GM20431 (cell line): ENCODE data around the gene SLC48A1.

ENCODE experiments used
- in situ Hi-C: fragments of 300-500 bp; cut with MseI, MboI; formaldehyde crosslinking; loops from one replicate; pipeline ENCODE4 v1.15.0; 2020; ENCODE audit warnings: low sequenced_read_pairs; ENCODE audit not compliant: unreplicated experiment

Gene SLC48A1

GRCh38 chr12:47743311-47743860 is 29.7 kb upstream of the SLC48A1 start:
- in situ Hi-C loops, result no loop called here

GRCh38 chr12:47744005-47744651 is 28.9 kb upstream of the SLC48A1 start:
- in situ Hi-C loops, result no loop called here

GRCh38 chr12:47744778-47745436 is 28.1 kb upstream of the SLC48A1 start:
- in situ Hi-C loops, result no loop called here

GRCh38 chr12:47745485-47746041 is 27.5 kb upstream of the SLC48A1 start:
- in situ Hi-C loops, result no loop called here

GRCh38 chr12:47746073-47746472 is 27.0 kb upstream of the SLC48A1 start:
- in situ Hi-C loops, result no loop called here

- in situ Hi-C loops, result no loop called here
Observed at GRCh38 chr12:47746523-47746922, 26.5 kb upstream of the SLC48A1 start.

GRCh38 chr12:47747126-47747525 is 25.9 kb upstream of the SLC48A1 start:
- in situ Hi-C loops, result no loop called here

- in situ Hi-C loops, result no loop called here
Observed at GRCh38 chr12:47747596-47748506, 25.2 kb upstream of the SLC48A1 start.

- in situ Hi-C loops, result no loop called here
Observed at GRCh38 chr12:47748507-47748828, 24.6 kb upstream of the SLC48A1 start.

GRCh38 chr12:47748899-47749298 is 24.1 kb upstream of the SLC48A1 start:
- in situ Hi-C loops, result no loop called here

GRCh38 chr12:47750229-47750798 is 22.7 kb upstream of the SLC48A1 start:
- in situ Hi-C loops, result no loop called here

GRCh38 chr12:47750916-47751470 is 22.0 kb upstream of the SLC48A1 start:
- in situ Hi-C loops, result no loop called here

- in situ Hi-C loops, result no loop called here
Observed at GRCh38 chr12:47751561-47751960, 21.5 kb upstream of the SLC48A1 start.

GRCh38 chr12:47752121-47752520 is 20.9 kb upstream of the SLC48A1 start:
- in situ Hi-C loops, result no loop called here

GRCh38 chr12:47752552-47752951 is 20.5 kb upstream of the SLC48A1 start:
- in situ Hi-C loops, result no loop called here

GRCh38 chr12:47753021-47754001 is 19.7 kb upstream of the SLC48A1 start:
- in situ Hi-C loops, result no loop called here

- in situ Hi-C loops, result no loop called here
Observed at GRCh38 chr12:47754126-47754525, 18.9 kb upstream of the SLC48A1 start.

GRCh38 chr12:47754881-47755280 is 18.2 kb upstream of the SLC48A1 start:
- in situ Hi-C loops, result no loop called here
